IPS-NIHi11 (cell line): Measurements from ENCODE around the gene NTF3.

ENCODE experiments used
- DNase-seq: peaks from one replicate; pipeline ENCODE4 v3.0.0; 2012; ENCODE audit warnings: mixed read lengths, low spot score

NTF3 gene

GRCh38 chr12:5511256-5511643, 79.3 kb downstream of the NTF3 start:
- DNase-seq, result no peak

- peak; percentile 65 for DNase-seq
Measured at GRCh38 chr12:5511644-5512600, 80.0 kb downstream of the NTF3 start.

- DNase-seq, result no peak
Measured at GRCh38 chr12:5512601-5512970, 80.7 kb downstream of the NTF3 start.

GRCh38 chr12:5513406-5513805, 81.5 kb downstream of the NTF3 start:
- DNase-seq, result no peak

- no peak for DNase-seq
Measured at GRCh38 chr12:5514016-5514415, 82.1 kb downstream of the NTF3 start.

GRCh38 chr12:5514545-5514944, 82.6 kb downstream of the NTF3 start:
- no peak for DNase-seq

- no peak for DNase-seq
Measured at GRCh38 chr12:5515458-5515857, 83.5 kb downstream of the NTF3 start.

- no peak for DNase-seq
Measured at GRCh38 chr12:5516371-5517241, 84.7 kb downstream of the NTF3 start.

- DNase-seq, result peak; percentile 69
Measured at GRCh38 chr12:5518584-5519365, 86.9 kb downstream of the NTF3 start.

GRCh38 chr12:5520037-5520436, 88.1 kb downstream of the NTF3 start:
- DNase-seq, result no peak

GRCh38 chr12:5520831-5521230, 88.9 kb downstream of the NTF3 start:
- DNase-seq, result no peak

GRCh38 chr12:5521456-5522325, 89.8 kb downstream of the NTF3 start:
- no peak for DNase-seq

- DNase-seq, result no peak
Measured at GRCh38 chr12:5522432-5523335, 90.8 kb downstream of the NTF3 start.

- no peak for DNase-seq
Measured at GRCh38 chr12:5523396-5524115, 91.6 kb downstream of the NTF3 start.

GRCh38 chr12:5524116-5524768, 92.3 kb downstream of the NTF3 start:
- DNase-seq, result no peak

- DNase-seq, result no peak
Measured at GRCh38 chr12:5524769-5525436, 93.0 kb downstream of the NTF3 start.

GRCh38 chr12:5525783-5526367, 94.0 kb downstream of the NTF3 start:
- DNase-seq, result no peak

GRCh38 chr12:5533368-5533767, 101.5 kb downstream of the NTF3 start:
- DNase-seq, result no peak
